ENCODE data around the gene AGPAT4. TPM values are rescaled to one million over a fixed set of nuclear protein-coding genes. Genes with fewer than 3 reads are reported as not detected.

Gene AGPAT4
- total and polyA plus RNA-seq, 2 donors (not counting 1 experiment from before 2014, with no cell fraction given), result 4.4 to 6.1 TPM

GRCh38 chr6:161215876-161216615 is 57.8 kb downstream of the AGPAT4 start:
- H3K4me1 ChIP-seq (ENCODE audit: control insufficient read depth in 2 of 2, insufficient read depth in 2 of 2, low read length in 2 of 2), result no peaks in the 10 kb centered on the region
- DNase-seq (no peak), ATAC-seq (ENCODE audit: low read depth) (no peak)
- no peaks in the 10 kb centered on the region for H3K27me3 Mint-ChIP-seq
- no peak overlapping the region for H2AFZ ChIP-seq (ENCODE audit: insufficient read depth, low read depth, low read length, poor library complexity, severe bottlenecking)
- no peaks in the 10 kb centered on the region for H3K4me1 Mint-ChIP-seq
- no peak overlapping the region for H3K9ac ChIP-seq (ENCODE audit: low read length)
- TF ChIP-seq EZH2 (IDR thresholded peaks at IDR 0.05; ENCODE audit: borderline replicate concordance, insufficient read depth, low read depth, low read length, poor library complexity, severe bottlenecking) (no peak), CTCF (IDR thresholded peaks at IDR 0.05) (no peak)
- no peak overlapping the region for H3K4me3 ChIP-seq (ENCODE audit: control extremely low read depth in 1 of 5, extremely low read depth in 1 of 5, insufficient read depth in 1 of 5, low read depth in 2 of 5, low read length in 4 of 5)
- no peaks in the 10 kb centered on the region for H3K27me3 ChIP-seq (replicated peaks in 1 of 4; ENCODE audit: control extremely low read depth in 1 of 4, control insufficient read depth in 3 of 4, insufficient read depth in 4 of 4, low read length in 3 of 4)
- CTCF ChIA-PET, result interaction anchor here (0.6 to 0.8 kb wide), 3 partner anchors 20 to 64 kb away, joined by 3 read pairs; no protein-coding TSS in a partner anchor
- H3K27ac ChIP-seq (ENCODE audit: low read length in 2 of 2), result no peak overlapping the region
- no peak overlapping the region for H3K4me2 ChIP-seq (replicated peaks; ENCODE audit: low read depth, low read length, poor library complexity, severe bottlenecking)
- H3K79me2 ChIP-seq (ENCODE audit: control insufficient read depth, insufficient read depth, low read length), result no peaks in the 10 kb centered on the region
- WGBS (ENCODE audit: insufficient coverage), result 98% methylated on average over 11 of the region's 13 CpGs
- H3K9me3 ChIP-seq (ENCODE audit: control extremely low read depth in 1 of 3, control insufficient read depth in 2 of 3, insufficient read depth in 1 of 3, low read length in 2 of 3), result peaks cover 0 to 11% (median 2%) of the 10 kb centered on the region in 3 donors
- POLR2A ChIA-PET, result no interaction called here
- no peak overlapping the region for H3K27ac Mint-ChIP-seq
- peaks cover 2% of the 10 kb centered on the region for H3K9me3 Mint-ChIP-seq (ENCODE audit: insufficient read depth)
- intact Hi-C loops (cut with micrococcal nuclease), result no loop called here
- no peaks in the 10 kb centered on the region for H4K20me1 ChIP-seq (ENCODE audit: control insufficient read depth, insufficient read depth, low read length, poor library complexity, severe bottlenecking)
- no peak overlapping the region for H3K4me3 Mint-ChIP-seq
- no peaks in the 10 kb centered on the region for H3K36me3 ChIP-seq (replicated peaks in 1 of 2; ENCODE audit: control extremely low read depth in 1 of 2, control insufficient read depth in 1 of 2, extremely low read depth in 1 of 2, insufficient read depth in 2 of 2, low read length in 1 of 2)

- H3K4me2 ChIP-seq (replicated peaks; ENCODE audit: low read depth, low read length, poor library complexity, severe bottlenecking), result no peak overlapping the region
- DNase-seq (no peak), ATAC-seq (ENCODE audit: low read depth) (no peak)
- intact Hi-C loops (cut with micrococcal nuclease), result no loop called here
- Mint-ChIP-seq H3K4me3 (no peak overlapping the region), H3K27ac (no peak overlapping the region), H3K9me3 (ENCODE audit: insufficient read depth) (peaks cover 2% of the 10 kb centered on the region), H3K4me1 (no peaks in the 10 kb centered on the region), H3K27me3 (no peaks in the 10 kb centered on the region)
- no peaks in the 10 kb centered on the region for H3K36me3 ChIP-seq (replicated peaks in 1 of 2; ENCODE audit: control extremely low read depth in 1 of 2, control insufficient read depth in 1 of 2, extremely low read depth in 1 of 2, insufficient read depth in 2 of 2, low read length in 1 of 2)
- no peak overlapping the region for H3K27ac ChIP-seq (ENCODE audit: low read length in 2 of 2)
- TF ChIP-seq CTCF (IDR thresholded peaks at IDR 0.05) (no peak), EZH2 (IDR thresholded peaks at IDR 0.05; ENCODE audit: borderline replicate concordance, insufficient read depth, low read depth, low read length, poor library complexity, severe bottlenecking) (no peak)
- no peaks in the 10 kb centered on the region for H3K79me2 ChIP-seq (ENCODE audit: control insufficient read depth, insufficient read depth, low read length)
- H3K4me3 ChIP-seq (ENCODE audit: control extremely low read depth in 1 of 5, extremely low read depth in 1 of 5, insufficient read depth in 1 of 5, low read depth in 2 of 5, low read length in 4 of 5), result no peak overlapping the region
- POLR2A ChIA-PET, result no interaction called here
- 100% methylated on average over 2 of the region's 4 CpGs for whole genome bisulfite sequencing (ENCODE audit: insufficient coverage)
- CTCF ChIA-PET, result interaction anchor here (0.8 kb wide), 1 partner anchor 19 kb away, joined by 3 read pairs; no protein-coding TSS in a partner anchor
- no peaks in the 10 kb centered on the region for H4K20me1 ChIP-seq (ENCODE audit: control insufficient read depth, insufficient read depth, low read length, poor library complexity, severe bottlenecking)
- peaks cover 0 to 11% (median 2%) of the 10 kb centered on the region in 3 donors for H3K9me3 ChIP-seq (ENCODE audit: control extremely low read depth in 1 of 3, control insufficient read depth in 2 of 3, insufficient read depth in 1 of 3, low read length in 2 of 3)
- no peak overlapping the region for H3K9ac ChIP-seq (ENCODE audit: low read length)
- no peaks in the 10 kb centered on the region for H3K27me3 ChIP-seq (replicated peaks in 1 of 4; ENCODE audit: control extremely low read depth in 1 of 4, control insufficient read depth in 3 of 4, insufficient read depth in 4 of 4, low read length in 3 of 4)
- H3K4me1 ChIP-seq (ENCODE audit: control insufficient read depth in 2 of 2, insufficient read depth in 2 of 2, low read length in 2 of 2), result no peaks in the 10 kb centered on the region
- H2AFZ ChIP-seq (ENCODE audit: insufficient read depth, low read depth, low read length, poor library complexity, severe bottlenecking), result no peak overlapping the region
Measured at GRCh38 chr6:161215193-161215592, 58.7 kb downstream of the AGPAT4 start.

All from B cell (primary cell).